ENCODE results near the gene TRAPPC6A. TPM values are rescaled to one million over a fixed set of nuclear protein-coding genes. Genes with fewer than 3 reads are reported as not detected.

The TRAPPC6A gene
- total RNA-seq, 1 donor from 2014 or later: 86.2 TPM

DNA sequence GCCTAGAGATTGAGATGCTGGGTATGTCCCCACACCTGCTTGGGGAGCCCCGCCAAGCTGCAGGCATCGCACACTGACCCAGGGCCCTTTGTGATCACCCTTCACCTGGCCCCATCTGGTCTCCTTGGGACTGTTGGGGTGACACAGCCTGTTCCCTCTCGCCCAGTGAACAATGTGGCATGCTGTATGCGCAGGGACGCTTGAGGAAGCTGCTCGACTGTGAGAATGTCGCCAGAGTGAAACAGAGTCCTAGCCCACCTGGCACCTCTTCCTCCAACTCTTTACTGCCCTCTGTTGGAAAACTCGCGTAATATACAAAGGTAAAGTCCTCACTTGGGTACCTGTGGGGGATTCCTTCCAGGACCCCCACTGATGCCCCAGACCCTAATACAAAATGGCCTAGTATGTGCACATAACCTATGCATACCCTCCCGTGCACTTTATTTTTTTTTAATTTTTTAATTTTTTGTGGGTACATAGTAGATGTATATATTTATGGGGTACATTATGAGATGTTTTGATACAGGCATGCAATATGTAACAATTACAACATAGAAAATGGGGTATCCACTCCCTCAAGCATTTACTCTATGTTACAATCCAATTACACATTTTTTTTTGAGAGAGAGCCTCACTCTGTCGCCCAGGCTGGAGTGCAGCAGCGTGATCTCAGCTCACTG is 9.5 kb upstream of the TRAPPC6A start:
- Mint-ChIP-seq H3K27ac (ENCODE audit: unreplicated experiment) (no peak overlapping the region), H3K27me3 (ENCODE audit: unreplicated experiment) (peaks cover 5% of the 10 kb centered on the region), H3K36me3 (ENCODE audit: low read depth, unreplicated experiment) (peaks cover 4% of the 10 kb centered on the region), H3K4me3 (ENCODE audit: unreplicated experiment) (no peak overlapping the region), H3K4me1 (ENCODE audit: unreplicated experiment) (peaks cover 6% of the 10 kb centered on the region), H3K9me3 (ENCODE audit: unreplicated experiment) (no peaks in the 10 kb centered on the region)
- TF ChIP-seq, protein P1, sequence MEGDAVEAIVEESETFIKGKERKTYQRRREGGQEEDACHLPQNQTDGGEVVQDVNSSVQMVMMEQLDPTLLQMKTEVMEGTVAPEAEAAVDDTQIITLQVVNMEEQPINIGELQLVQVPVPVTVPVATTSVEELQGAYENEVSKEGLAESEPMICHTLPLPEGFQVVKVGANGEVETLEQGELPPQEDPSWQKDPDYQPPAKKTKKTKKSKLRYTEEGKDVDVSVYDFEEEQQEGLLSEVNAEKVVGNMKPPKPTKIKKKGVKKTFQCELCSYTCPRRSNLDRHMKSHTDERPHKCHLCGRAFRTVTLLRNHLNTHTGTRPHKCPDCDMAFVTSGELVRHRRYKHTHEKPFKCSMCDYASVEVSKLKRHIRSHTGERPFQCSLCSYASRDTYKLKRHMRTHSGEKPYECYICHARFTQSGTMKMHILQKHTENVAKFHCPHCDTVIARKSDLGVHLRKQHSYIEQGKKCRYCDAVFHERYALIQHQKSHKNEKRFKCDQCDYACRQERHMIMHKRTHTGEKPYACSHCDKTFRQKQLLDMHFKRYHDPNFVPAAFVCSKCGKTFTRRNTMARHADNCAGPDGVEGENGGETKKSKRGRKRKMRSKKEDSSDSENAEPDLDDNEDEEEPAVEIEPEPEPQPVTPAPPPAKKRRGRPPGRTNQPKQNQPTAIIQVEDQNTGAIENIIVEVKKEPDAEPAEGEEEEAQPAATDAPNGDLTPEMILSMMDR (IDR thresholded peaks at IDR 0.05; ENCODE audit: unreplicated experiment): peak; percentile 74
- no peak for DNase-seq (ENCODE audit: low spot score)

DNA sequence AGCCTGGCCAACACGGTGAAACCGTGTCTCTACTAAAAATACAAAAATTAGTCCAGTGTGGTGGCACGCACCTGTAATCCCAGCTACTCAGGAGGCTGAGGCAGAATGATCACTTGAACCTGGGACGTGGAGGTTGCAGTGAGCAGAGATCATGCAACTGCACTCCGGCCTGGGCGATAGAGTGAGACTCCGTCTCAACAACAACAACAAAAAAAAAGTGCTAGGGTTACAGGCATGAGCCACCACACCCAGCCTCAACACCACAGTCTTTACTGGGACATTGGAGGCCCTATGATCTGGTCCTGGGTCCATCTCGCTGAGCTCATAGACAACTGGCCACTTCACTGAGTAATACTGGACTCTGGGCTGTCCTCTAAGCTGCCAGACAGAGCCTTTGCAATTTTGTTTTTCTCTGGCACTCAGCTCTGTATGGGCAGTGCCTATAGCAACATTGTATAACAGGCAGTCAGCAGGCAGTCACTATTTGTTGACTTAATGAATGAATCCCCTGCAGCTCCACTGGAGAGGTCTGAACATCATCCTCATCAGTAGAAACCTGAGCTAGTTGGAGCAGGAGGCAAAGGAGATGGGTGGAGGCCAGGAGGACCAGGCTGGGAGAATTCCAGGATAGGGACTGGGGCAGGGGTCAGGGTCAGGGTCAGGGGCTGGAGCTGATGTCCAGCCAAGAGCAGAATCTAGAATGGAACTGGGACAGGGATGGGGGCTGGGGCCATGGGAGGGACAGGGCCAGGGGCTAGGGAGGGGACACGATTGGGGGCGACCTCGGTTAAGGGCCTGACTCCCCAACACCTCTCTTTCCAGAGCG is 8.7 kb upstream of the TRAPPC6A start:
- Mint-ChIP-seq H3K9me3 (ENCODE audit: unreplicated experiment) (no peaks in the 10 kb centered on the region), H3K4me3 (ENCODE audit: unreplicated experiment) (no peak overlapping the region), H3K27me3 (ENCODE audit: unreplicated experiment) (peaks cover 5% of the 10 kb centered on the region), H3K27ac (ENCODE audit: unreplicated experiment) (no peak overlapping the region), H3K4me1 (ENCODE audit: unreplicated experiment) (peaks cover 6% of the 10 kb centered on the region), H3K36me3 (ENCODE audit: low read depth, unreplicated experiment) (peaks cover 4% of the 10 kb centered on the region)
- no peak for DNase-seq (ENCODE audit: low spot score)
- TF ChIP-seq, protein P1 (IDR thresholded peaks at IDR 0.05; ENCODE audit: unreplicated experiment): no peak

DNA sequence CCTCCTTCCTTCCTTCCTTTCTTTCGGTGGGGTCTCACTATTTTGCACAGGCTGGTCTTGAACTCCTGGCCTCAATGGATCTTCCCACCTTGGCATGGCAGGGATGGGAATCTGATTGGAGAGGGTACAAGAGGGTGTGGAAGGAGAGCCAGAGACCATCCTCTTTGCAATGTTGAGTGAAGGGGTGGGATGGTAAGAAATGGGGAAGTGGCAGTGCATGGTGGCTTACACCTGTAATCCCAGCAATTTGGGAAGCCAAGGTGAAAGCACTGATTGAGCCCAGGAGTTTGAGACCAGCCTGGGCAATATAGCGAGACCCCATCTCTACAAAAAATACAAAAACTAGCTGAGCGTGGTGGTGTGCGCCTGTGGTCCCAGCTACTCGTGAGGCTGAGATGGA is 6.1 kb upstream of the TRAPPC6A start:
- Mint-ChIP-seq H3K9me3 (ENCODE audit: unreplicated experiment) (no peaks in the 10 kb centered on the region), H3K27ac (ENCODE audit: unreplicated experiment) (no peak overlapping the region), H3K4me1 (ENCODE audit: unreplicated experiment) (peaks cover 23% of the 10 kb centered on the region), H3K4me3 (ENCODE audit: unreplicated experiment) (no peak overlapping the region), H3K36me3 (ENCODE audit: low read depth, unreplicated experiment) (peaks cover 12% of the 10 kb centered on the region), H3K27me3 (ENCODE audit: unreplicated experiment) (peaks cover 10% of the 10 kb centered on the region)
- TF ChIP-seq, protein P1 (IDR thresholded peaks at IDR 0.05; ENCODE audit: unreplicated experiment): no peak
- no peak for DNase-seq (ENCODE audit: low spot score)

DNA sequence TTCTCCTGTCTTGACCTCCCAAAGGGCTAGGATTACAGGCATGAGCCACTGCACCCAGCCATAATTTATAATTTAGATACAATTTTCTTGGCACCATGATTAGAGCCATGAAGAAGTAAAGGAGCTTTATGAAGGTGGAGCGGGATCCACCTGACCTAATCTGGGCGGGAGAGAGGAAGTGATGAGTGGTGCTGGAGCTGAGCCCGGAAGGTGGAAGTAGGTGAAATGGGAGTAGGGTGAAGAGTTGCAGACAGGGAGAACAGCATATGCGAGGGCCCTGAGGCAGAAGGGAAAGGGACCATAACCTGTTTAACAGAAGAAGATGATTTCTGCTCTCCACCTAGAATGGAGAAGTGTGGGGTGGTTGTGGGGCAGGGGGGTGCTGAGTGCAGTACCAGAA is 4.7 kb upstream of the TRAPPC6A start:
- H3K4me3 Mint-ChIP-seq (ENCODE audit: unreplicated experiment): peak overlapping the region; percentile 35
- peaks cover 17% of the 10 kb centered on the region for H3K36me3 Mint-ChIP-seq (ENCODE audit: low read depth, unreplicated experiment)
- H3K4me1 Mint-ChIP-seq (ENCODE audit: unreplicated experiment): peaks cover 28% of the 10 kb centered on the region
- no peak overlapping the region for H3K27ac Mint-ChIP-seq (ENCODE audit: unreplicated experiment)
- TF ChIP-seq, protein P1 (IDR thresholded peaks at IDR 0.05; ENCODE audit: unreplicated experiment): no peak
- no peak for DNase-seq (ENCODE audit: low spot score)
- peaks cover 14% of the 10 kb centered on the region for H3K27me3 Mint-ChIP-seq (ENCODE audit: unreplicated experiment)
- H3K9me3 Mint-ChIP-seq (ENCODE audit: unreplicated experiment): no peaks in the 10 kb centered on the region

DNA sequence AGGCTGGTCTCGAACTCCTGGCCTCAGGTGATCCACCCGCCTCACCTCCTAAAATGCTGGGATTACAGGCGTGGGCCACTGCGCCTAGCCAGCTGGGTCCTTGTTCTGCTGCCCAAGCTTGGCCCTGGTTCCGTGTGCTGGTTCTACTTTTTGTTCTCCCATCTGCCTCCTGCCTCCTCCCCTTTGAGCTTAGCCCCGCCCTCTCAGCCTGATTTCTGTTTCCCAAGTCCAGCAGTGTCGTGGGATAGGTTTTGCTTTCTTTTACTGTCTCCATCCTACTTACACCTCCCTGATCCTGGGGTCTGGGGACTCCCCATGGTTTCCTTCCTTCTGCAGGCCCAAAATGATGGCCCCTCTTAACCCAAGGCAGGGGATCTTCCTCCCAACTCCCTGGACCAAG is 2.9 kb upstream of the TRAPPC6A start:
- Mint-ChIP-seq H3K27ac (ENCODE audit: unreplicated experiment) (peak overlapping the region; percentile 52), H3K4me1 (ENCODE audit: unreplicated experiment) (peaks cover 33% of the 10 kb centered on the region), H3K9me3 (ENCODE audit: unreplicated experiment) (no peaks in the 10 kb centered on the region), H3K27me3 (ENCODE audit: unreplicated experiment) (peaks cover 12% of the 10 kb centered on the region), H3K4me3 (ENCODE audit: unreplicated experiment) (peak overlapping the region; percentile 85), H3K36me3 (ENCODE audit: low read depth, unreplicated experiment) (peaks cover 17% of the 10 kb centered on the region)
- no peak for DNase-seq (ENCODE audit: low spot score)
- TF ChIP-seq, protein P1 (IDR thresholded peaks at IDR 0.05; ENCODE audit: unreplicated experiment): no peak
